HEK293 (cell line): Measurements from ENCODE around the gene MAGI2.

Source experiments
- CTCF ChIA-PET: fragments of 350-600 bp; formaldehyde crosslinking; extraction: SDS; loops from one replicate; lab custom pipeline; 2021; ENCODE audit warnings: antibody characterized with exemption; lab: Yijun Ruan, JAX
- POLR2A ChIA-PET: fragments of 300-600 bp; formaldehyde crosslinking; extraction: SDS; loops from one replicate; lab custom pipeline; 2020; ENCODE audit warnings: antibody characterized with exemption, inconsistent platforms; lab: Yijun Ruan, JAX
- H3K27ac ChIP-seq: fragments of 200-500 bp; sonication (Bioruptor generic); 2 replicates; pipeline ENCODE4 v1.5.1; 2014; ENCODE audit warnings: low read depth, low read length, control low read depth, inconsistent platforms; ENCODE audit errors: extremely low read depth
- H3K36me3 ChIP-seq, 2 experiments: fragments of 200-500 bp in 1 of 2; sonication (Bioruptor generic) in 1 of 2; 1 replicate in 1 of 2; 2 replicates in 1 of 2; pipeline ENCODE4 v1.5.1; 2014 to 2017; ENCODE audit warnings: inconsistent platforms in 2 of 2, low read length in 2 of 2; ENCODE audit not compliant: control insufficient read depth in 2 of 2, insufficient read depth in 1 of 2
- H3K4me1 ChIP-seq: fragments of 200-500 bp; sonication (Bioruptor generic); 2 replicates; pipeline ENCODE4 v1.5.1; 2014; ENCODE audit warnings: mild to moderate bottlenecking, low read length, inconsistent platforms; ENCODE audit not compliant: control insufficient read depth, insufficient read depth
- H3K4me3 ChIP-seq: 2 replicates; pipeline ENCODE4 v1.5.1; 2011; ENCODE audit warnings: low read depth, mild to moderate bottlenecking, control low read depth, low read length, moderate library complexity
- H3K9me3 ChIP-seq: fragments of 200-500 bp; sonication (Bioruptor generic); 2 replicates; pipeline ENCODE4 v1.5.1; 2014; ENCODE audit warnings: low read depth, low read length, inconsistent platforms; ENCODE audit not compliant: control insufficient read depth, insufficient read depth
- HIC1 ChIP-seq: fragments of 450-650 bp; formaldehyde crosslinking; IDR thresholded peaks from 2 replicates; pipeline ENCODE4 v1.5.1; 2016; ENCODE audit warnings: missing biosample characterization, missing genetic modification characterization
- KLF9 ChIP-seq: fragments of 450-650 bp; formaldehyde crosslinking; IDR thresholded peaks from 2 replicates; pipeline ENCODE4 v1.5.1; 2016; ENCODE audit warnings: missing biosample characterization, missing genetic modification characterization, low read depth
- TCF7L2 ChIP-seq: IDR thresholded peaks from 2 replicates; pipeline ENCODE4 v1.6.1; 2011; ENCODE audit warnings: low read depth, mild to moderate bottlenecking, inconsistent platforms, low read length, moderate library complexity, borderline replicate concordance
- TRIM28 ChIP-seq: IDR thresholded peaks from 2 replicates; pipeline ENCODE4 v1.6.1; 2011; ENCODE audit warnings: low read length, control low read depth, borderline replicate concordance
- ZIC2 ChIP-seq: fragments of 450-650 bp; formaldehyde crosslinking; IDR thresholded peaks from 2 replicates; pipeline ENCODE4 v1.5.1; 2016; ENCODE audit warnings: missing biosample characterization, missing genetic modification characterization
- ZNF112 ChIP-seq: fragments of 450-650 bp; formaldehyde crosslinking; IDR thresholded peaks from 2 replicates; pipeline ENCODE4 v1.5.0; 2017; ENCODE audit warnings: missing biosample characterization, missing genetic modification characterization
- ZNF202 ChIP-seq: fragments of 450-650 bp; formaldehyde crosslinking; IDR thresholded peaks from 2 replicates; pipeline ENCODE4 v1.5.1; 2016; ENCODE audit warnings: missing biosample characterization, missing genetic modification characterization, borderline replicate concordance
- ZNF398 ChIP-seq: fragments of 450-650 bp; formaldehyde crosslinking; IDR thresholded peaks from 2 replicates; pipeline ENCODE4 v1.5.1; 2017; ENCODE audit warnings: missing biosample characterization, missing genetic modification characterization
- ZNF488 ChIP-seq: fragments of 450-650 bp; formaldehyde crosslinking; IDR thresholded peaks from 2 replicates; pipeline ENCODE4 v1.5.1; 2016; ENCODE audit warnings: missing biosample characterization, missing genetic modification characterization
- ZNF530 ChIP-seq: fragments of 450-650 bp; formaldehyde crosslinking; IDR thresholded peaks from 2 replicates; pipeline ENCODE4 v1.5.1; 2016; ENCODE audit warnings: low read depth, missing biosample characterization, missing genetic modification characterization
- ZNF692 ChIP-seq: fragments of 450-650 bp; formaldehyde crosslinking; IDR thresholded peaks from 2 replicates; pipeline ENCODE4 v1.5.1; 2016; ENCODE audit warnings: missing biosample characterization, missing genetic modification characterization
- ZNF701 ChIP-seq: fragments of 450-650 bp; formaldehyde crosslinking; IDR thresholded peaks from 2 replicates; pipeline ENCODE4 v1.5.1; 2016; ENCODE audit warnings: missing biosample characterization, missing genetic modification characterization
- ZNF76 ChIP-seq: fragments of 450-650 bp; formaldehyde crosslinking; IDR thresholded peaks from 2 replicates; pipeline ENCODE4; 2016; ENCODE audit warnings: low read depth, missing biosample characterization, missing genetic modification characterization, borderline replicate concordance
- TF ChIP-seq, protein P1 (sequence below): fragments of 450-650 bp; formaldehyde crosslinking; conservative IDR thresholded peaks from 2 replicates; pipeline ENCODE4 v1.5.1; 2016; ENCODE audit warnings: low read depth, missing biosample characterization, missing genetic modification characterization
- TF ChIP-seq, protein P2 (sequence below): fragments of 450-650 bp; formaldehyde crosslinking; IDR thresholded peaks from 2 replicates; pipeline ENCODE4 v1.5.1; 2017; ENCODE audit warnings: missing biosample characterization, missing genetic modification characterization
- TF ChIP-seq, protein P3 (sequence below): fragments of 450-650 bp; formaldehyde crosslinking; IDR thresholded peaks from 2 replicates; pipeline ENCODE4 v1.5.1; 2016; ENCODE audit warnings: missing biosample characterization, missing genetic modification characterization

MAGI2 gene

GRCh38 chr7:78307892-78308291 is 1145.6 kb downstream of the MAGI2 start (continued):
- TF ChIP-seq HIC1 (tag by site-specific recombination), result no peak
- TF ChIP-seq, protein P1, sequence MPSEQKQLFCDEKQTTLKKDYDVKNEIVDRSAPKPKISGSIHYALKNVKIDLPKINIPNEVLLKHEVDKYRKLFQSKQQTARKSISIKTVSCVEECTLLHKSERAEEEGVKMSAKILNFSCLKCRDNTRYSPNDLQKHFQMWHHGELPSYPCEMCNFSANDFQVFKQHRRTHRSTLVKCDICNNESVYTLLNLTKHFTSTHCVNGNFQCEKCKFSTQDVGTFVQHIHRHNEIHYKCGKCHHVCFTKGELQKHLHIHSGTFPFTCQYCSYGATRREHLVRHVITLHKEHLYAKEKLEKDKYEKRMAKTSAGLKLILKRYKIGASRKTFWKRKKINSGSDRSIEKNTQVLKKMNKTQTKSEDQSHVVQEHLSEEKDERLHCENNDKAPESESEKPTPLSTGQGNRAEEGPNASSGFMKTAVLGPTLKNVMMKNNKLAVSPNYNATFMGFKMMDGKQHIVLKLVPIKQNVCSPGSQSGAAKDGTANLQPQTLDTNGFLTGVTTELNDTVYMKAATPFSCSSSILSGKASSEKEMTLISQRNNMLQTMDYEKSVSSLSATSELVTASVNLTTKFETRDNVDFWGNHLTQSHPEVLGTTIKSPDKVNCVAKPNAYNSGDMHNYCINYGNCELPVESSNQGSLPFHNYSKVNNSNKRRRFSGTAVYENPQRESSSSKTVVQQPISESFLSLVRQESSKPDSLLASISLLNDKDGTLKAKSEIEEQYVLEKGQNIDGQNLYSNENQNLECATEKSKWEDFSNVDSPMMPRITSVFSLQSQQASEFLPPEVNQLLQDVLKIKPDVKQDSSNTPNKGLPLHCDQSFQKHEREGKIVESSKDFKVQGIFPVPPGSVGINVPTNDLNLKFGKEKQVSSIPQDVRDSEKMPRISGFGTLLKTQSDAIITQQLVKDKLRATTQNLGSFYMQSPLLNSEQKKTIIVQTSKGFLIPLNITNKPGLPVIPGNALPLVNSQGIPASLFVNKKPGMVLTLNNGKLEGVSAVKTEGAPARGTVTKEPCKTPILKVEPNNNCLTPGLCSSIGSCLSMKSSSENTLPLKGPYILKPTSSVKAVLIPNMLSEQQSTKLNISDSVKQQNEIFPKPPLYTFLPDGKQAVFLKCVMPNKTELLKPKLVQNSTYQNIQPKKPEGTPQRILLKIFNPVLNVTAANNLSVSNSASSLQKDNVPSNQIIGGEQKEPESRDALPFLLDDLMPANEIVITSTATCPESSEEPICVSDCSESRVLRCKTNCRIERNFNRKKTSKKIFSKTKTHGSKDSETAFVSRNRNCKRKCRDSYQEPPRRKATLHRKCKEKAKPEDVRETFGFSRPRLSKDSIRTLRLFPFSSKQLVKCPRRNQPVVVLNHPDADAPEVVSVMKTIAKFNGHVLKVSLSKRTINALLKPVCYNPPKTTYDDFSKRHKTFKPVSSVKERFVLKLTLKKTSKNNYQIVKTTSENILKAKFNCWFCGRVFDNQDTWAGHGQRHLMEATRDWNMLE (tag by site-specific recombination), result no peak
- no peak for TF ChIP-seq ZNF112 (tag by site-specific recombination)
- no peak for TF ChIP-seq ZIC2 (tag by site-specific recombination)
- no peak for TF ChIP-seq ZNF530
- TF ChIP-seq, all 188 proteins: peak for 0

- no peak for TF ChIP-seq ZNF398 (tag by site-specific recombination)
- TF ChIP-seq TRIM28, result no peak
- TF ChIP-seq, protein P2, sequence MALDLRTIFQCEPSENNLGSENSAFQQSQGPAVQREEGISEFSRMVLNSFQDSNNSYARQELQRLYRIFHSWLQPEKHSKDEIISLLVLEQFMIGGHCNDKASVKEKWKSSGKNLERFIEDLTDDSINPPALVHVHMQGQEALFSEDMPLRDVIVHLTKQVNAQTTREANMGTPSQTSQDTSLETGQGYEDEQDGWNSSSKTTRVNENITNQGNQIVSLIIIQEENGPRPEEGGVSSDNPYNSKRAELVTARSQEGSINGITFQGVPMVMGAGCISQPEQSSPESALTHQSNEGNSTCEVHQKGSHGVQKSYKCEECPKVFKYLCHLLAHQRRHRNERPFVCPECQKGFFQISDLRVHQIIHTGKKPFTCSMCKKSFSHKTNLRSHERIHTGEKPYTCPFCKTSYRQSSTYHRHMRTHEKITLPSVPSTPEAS (tag by site-specific recombination), result no peak
- TF ChIP-seq TCF7L2, result no peak
- TF ChIP-seq ZNF692, result no peak
- no peak for TF ChIP-seq ZNF488 (tag by site-specific recombination)
- no peak for TF ChIP-seq ZNF76 (tag by site-specific recombination)
- no peak for TF ChIP-seq ZNF202
- TF ChIP-seq, protein P3, sequence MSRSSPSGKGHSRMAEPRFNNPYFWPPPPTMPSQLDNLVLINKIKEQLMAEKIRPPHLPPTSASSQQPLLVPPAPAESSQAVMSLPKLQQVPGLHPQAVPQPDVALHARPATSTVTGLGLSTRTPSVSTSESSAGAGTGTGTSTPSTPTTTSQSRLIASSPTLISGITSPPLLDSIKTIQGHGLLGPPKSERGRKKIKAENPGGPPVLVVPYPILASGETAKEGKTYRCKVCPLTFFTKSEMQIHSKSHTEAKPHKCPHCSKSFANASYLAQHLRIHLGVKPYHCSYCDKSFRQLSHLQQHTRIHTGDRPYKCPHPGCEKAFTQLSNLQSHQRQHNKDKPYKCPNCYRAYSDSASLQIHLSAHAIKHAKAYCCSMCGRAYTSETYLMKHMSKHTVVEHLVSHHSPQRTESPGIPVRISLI (tag by site-specific recombination), result no peak
- no peak for TF ChIP-seq KLF9 (tag by site-specific recombination)
- TF ChIP-seq ZNF701 (tag by site-specific recombination), result no peak
- no peaks in the 10 kb centered on the region for H3K36me3 ChIP-seq
- POLR2A ChIA-PET, result no interaction called here
- H3K4me1 ChIP-seq, result no peaks in the 10 kb centered on the region
- no peak overlapping the region for H3K27ac ChIP-seq
- no peaks in the 10 kb centered on the region for H3K9me3 ChIP-seq
- H3K4me3 ChIP-seq, result no peak overlapping the region
- CTCF ChIA-PET, result no interaction called here
These were observed 1146.8 kb downstream of the MAGI2 start for GRCh38 chr7:78306634-78307033.
